ENCODE results near the gene CEMP1.
A peak's percentile ranks its signal among the peaks of the same experiment; 100 is the strongest.

CEMP1 gene

GRCh38 chr16:2511996-2512734 is 19.0 kb downstream of the CEMP1 start:
- no peak for DNase-seq (ENCODE audit: low read depth)
- H3K4me3 ChIP-seq (ENCODE audit: low read depth, low read length), result no peak overlapping the region
- TF ChIP-seq CTCF (IDR thresholded peaks at IDR 0.05; ENCODE audit: low read depth, low read length, missing control alignments), result no peak

- DNase-seq (ENCODE audit: low read depth), result no peak
- H3K4me3 ChIP-seq (ENCODE audit: low read depth, low read length), result no peak overlapping the region
- TF ChIP-seq CTCF (IDR thresholded peaks at IDR 0.05; ENCODE audit: low read depth, low read length, missing control alignments), result no peak
Observed at GRCh38 chr16:2511128-2511800, 19.9 kb downstream of the CEMP1 start.

- no peak for DNase-seq (ENCODE audit: low read depth)
- H3K4me3 ChIP-seq (ENCODE audit: low read depth, low read length), result no peak overlapping the region
- no peak for TF ChIP-seq CTCF (IDR thresholded peaks at IDR 0.05; ENCODE audit: low read depth, low read length, missing control alignments)
Observed at GRCh38 chr16:2508722-2509400, 22.3 kb downstream of the CEMP1 start.

- no peak for TF ChIP-seq CTCF (IDR thresholded peaks at IDR 0.05; ENCODE audit: low read depth, low read length, missing control alignments)
- H3K4me3 ChIP-seq (ENCODE audit: low read depth, low read length), result no peak overlapping the region
- no peak for DNase-seq (ENCODE audit: low read depth)
Observed at GRCh38 chr16:2507665-2508064, 23.5 kb downstream of the CEMP1 start.

GRCh38 chr16:2507052-2507659 is 24.1 kb downstream of the CEMP1 start:
- TF ChIP-seq CTCF (IDR thresholded peaks at IDR 0.05; ENCODE audit: low read depth, low read length, missing control alignments), result peak; percentile 35
- no peak overlapping the region for H3K4me3 ChIP-seq (ENCODE audit: low read depth, low read length)
- DNase-seq (ENCODE audit: low read depth), result no peak

GRCh38 chr16:2505695-2506094 is 25.5 kb downstream of the CEMP1 start:
- no peak overlapping the region for H3K4me3 ChIP-seq (ENCODE audit: low read depth, low read length)
- no peak for TF ChIP-seq CTCF (IDR thresholded peaks at IDR 0.05; ENCODE audit: low read depth, low read length, missing control alignments)
- DNase-seq (ENCODE audit: low read depth), result no peak

All from GM12864 (cell line).